ENCODE data around the gene RERE. TPM values are rescaled to one million over a fixed set of nuclear protein-coding genes. Genes with fewer than 3 reads are reported as not detected.
A peak's percentile ranks its signal among the peaks of the same experiment; 100 is the strongest.

The RERE gene
- total RNA-seq, 6 experiments from 2014 or later, result 36.5 to 41.6 (median 37.5) TPM

DNA sequence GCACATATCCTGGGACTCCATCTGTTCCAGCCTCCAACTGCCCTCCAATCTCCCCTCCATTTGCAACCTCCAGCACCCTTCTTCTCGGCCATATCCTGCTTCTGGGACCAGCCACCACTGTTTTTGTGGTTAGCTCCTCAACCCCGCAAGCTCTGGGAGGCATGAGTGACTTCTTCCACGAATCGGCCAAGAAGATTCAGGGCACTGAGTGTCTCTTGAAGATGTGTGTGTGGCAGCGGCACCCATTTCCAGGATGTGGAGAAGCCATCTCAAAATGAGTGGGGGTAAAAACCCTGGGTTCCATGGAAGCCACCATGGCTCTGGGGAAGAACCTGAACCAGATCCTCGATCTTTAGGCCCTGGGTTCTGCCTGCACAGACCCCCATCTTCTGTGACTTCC is 304.9 kb downstream of the RERE start:
- H3K27ac Mint-ChIP-seq, result no peak overlapping the region
- no peaks in the 10 kb centered on the region for H3K9me3 Mint-ChIP-seq
- TF ChIP-seq, protein P1, sequence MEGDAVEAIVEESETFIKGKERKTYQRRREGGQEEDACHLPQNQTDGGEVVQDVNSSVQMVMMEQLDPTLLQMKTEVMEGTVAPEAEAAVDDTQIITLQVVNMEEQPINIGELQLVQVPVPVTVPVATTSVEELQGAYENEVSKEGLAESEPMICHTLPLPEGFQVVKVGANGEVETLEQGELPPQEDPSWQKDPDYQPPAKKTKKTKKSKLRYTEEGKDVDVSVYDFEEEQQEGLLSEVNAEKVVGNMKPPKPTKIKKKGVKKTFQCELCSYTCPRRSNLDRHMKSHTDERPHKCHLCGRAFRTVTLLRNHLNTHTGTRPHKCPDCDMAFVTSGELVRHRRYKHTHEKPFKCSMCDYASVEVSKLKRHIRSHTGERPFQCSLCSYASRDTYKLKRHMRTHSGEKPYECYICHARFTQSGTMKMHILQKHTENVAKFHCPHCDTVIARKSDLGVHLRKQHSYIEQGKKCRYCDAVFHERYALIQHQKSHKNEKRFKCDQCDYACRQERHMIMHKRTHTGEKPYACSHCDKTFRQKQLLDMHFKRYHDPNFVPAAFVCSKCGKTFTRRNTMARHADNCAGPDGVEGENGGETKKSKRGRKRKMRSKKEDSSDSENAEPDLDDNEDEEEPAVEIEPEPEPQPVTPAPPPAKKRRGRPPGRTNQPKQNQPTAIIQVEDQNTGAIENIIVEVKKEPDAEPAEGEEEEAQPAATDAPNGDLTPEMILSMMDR (IDR thresholded peaks at IDR 0.05), result no peak
- no peak overlapping the region for H3K4me3 Mint-ChIP-seq
- H3K4me1 Mint-ChIP-seq (ENCODE audit: low read depth), result peaks cover 46% of the 10 kb centered on the region
- DNase-seq, result no peak
- no peaks in the 10 kb centered on the region for H3K27me3 Mint-ChIP-seq (ENCODE audit: insufficient read depth)
- H3K36me3 Mint-ChIP-seq (ENCODE audit: low read depth), result peaks cover 6% of the 10 kb centered on the region

DNA sequence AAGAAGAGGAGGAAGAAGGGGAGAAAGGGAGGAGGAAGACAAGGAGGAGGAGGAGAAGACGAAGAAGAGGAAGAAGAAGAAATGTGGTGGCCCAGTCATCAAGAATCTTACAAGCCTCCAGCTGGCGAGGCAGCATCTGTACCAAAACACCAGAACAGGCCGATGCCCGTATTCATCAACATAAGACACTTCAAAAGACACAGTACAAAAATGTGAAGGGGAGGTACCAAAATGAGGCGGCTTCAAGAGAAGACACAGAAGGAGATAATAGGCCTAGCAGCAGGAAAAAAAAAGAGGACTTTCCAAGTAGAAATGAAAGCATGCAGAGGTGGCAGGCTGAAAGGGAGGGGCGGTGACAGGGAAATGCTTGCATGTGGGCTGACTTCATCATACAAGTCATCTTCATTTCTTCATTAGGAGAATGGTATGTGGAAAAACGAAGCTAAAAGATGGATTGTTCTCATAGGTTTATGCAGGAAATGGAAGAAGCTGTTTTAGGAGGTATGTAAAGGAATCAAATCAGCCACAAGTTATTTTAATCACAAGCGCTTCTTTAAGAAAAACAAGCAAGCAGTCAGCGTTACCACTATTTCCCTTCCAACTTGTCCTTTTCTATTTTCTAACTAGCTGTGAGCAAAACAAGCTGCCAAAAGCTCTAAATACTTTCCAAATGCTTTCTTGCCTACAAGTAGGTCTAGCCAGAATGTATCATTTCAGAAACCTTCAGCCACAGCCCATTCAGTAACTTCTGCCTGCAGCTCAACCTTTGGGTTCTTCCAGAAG is 307.2 kb downstream of the RERE start:
- H3K4me1 Mint-ChIP-seq (ENCODE audit: low read depth), result peaks cover 32% of the 10 kb centered on the region
- H3K27ac Mint-ChIP-seq, result peak overlapping the region; percentile 87
- TF ChIP-seq, protein P1 (IDR thresholded peaks at IDR 0.05), result no peak
- DNase-seq, result peak; percentile 78
- no peaks in the 10 kb centered on the region for H3K27me3 Mint-ChIP-seq (ENCODE audit: insufficient read depth)
- H3K4me3 Mint-ChIP-seq, result peak overlapping the region; percentile 85
- no peaks in the 10 kb centered on the region for H3K9me3 Mint-ChIP-seq
- H3K36me3 Mint-ChIP-seq (ENCODE audit: low read depth), result peaks cover 11% of the 10 kb centered on the region

DNA sequence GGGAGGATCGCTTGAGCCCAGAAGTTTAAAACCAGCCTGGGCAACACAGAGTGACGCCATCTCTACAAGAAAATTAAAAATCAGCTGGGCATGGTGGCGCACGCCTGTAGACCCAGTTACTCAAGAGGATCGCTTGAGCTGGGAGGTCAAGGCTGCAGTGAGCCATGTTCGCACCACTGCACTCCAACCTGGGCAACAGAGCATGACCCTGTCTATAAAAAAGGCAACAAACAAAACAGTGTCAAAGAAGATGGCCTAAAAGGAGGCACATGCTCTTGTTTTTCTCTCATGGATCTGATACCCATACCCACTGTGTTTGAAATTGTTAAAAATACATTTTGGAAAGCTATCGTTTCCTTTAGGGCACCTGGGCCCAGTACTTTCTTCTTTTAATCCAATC is 307.9 kb downstream of the RERE start:
- peak overlapping the region; percentile 85 for H3K4me3 Mint-ChIP-seq
- no peak for DNase-seq
- TF ChIP-seq, protein P1 (IDR thresholded peaks at IDR 0.05), result no peak
- no peaks in the 10 kb centered on the region for H3K9me3 Mint-ChIP-seq
- H3K27ac Mint-ChIP-seq, result peak overlapping the region; percentile 87
- H3K36me3 Mint-ChIP-seq (ENCODE audit: low read depth), result peaks cover 11% of the 10 kb centered on the region
- no peaks in the 10 kb centered on the region for H3K27me3 Mint-ChIP-seq (ENCODE audit: insufficient read depth)
- H3K4me1 Mint-ChIP-seq (ENCODE audit: low read depth), result peaks cover 32% of the 10 kb centered on the region

DNA sequence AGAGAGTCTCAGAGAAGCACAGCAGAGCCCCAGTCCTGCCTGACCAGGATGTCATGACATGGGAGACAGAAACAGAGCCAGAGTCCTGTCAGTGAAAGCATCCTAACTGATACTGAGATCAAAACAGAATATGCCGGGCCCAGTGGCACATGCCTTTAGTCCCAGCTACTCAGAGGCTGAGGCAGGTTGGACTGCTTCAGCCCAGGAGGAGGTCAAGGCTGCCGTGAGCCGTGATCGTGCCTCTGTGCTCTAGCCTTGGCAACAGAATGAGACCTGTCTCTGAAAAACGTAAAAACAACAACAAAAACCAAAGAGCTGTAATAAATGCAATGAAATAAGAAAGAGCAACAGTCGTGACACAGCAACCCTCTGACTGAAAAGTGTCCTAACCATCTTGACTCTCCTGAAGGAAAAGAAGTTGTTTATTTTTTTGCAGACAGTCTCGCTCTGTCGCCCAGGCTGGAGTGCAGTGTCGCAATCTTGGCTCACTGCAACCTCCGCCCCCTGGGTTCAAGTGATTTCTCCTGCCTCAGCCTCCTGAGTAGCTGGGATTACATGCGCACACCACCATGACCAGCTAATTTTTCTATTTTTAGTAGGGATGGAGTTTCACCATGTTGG is 310.3 kb downstream of the RERE start:
- no peak overlapping the region for H3K4me3 Mint-ChIP-seq
- H3K27ac Mint-ChIP-seq, result no peak overlapping the region
- no peaks in the 10 kb centered on the region for H3K27me3 Mint-ChIP-seq (ENCODE audit: insufficient read depth)
- H3K9me3 Mint-ChIP-seq, result no peaks in the 10 kb centered on the region
- H3K4me1 Mint-ChIP-seq (ENCODE audit: low read depth), result peaks cover 26% of the 10 kb centered on the region
- TF ChIP-seq, protein P1 (IDR thresholded peaks at IDR 0.05), result no peak
- no peak for DNase-seq
- H3K36me3 Mint-ChIP-seq (ENCODE audit: low read depth), result peaks cover 5% of the 10 kb centered on the region; the same call in 1 of the 2 replicates

DNA sequence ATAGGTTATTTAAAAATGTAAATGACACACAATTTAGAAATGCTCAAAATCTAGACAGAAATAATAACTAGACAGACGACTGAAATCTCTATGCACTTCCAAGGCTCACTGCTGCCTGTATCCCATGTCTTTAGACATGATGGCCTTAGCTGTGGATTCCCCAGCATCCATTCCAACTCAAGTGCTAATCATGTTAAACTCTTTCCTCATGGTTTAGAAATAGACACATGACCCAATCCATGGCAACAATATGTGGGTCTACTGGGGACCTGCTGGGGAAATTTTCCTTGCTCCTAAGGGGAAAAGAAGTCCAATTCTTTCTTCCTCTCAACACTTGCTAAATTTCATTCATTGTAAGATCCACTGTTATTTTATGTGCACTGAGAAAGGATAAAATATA is 311.0 kb downstream of the RERE start:
- Mint-ChIP-seq H3K9me3 (no peaks in the 10 kb centered on the region), H3K27ac (no peak overlapping the region), H3K4me1 (ENCODE audit: low read depth) (peaks cover 24% of the 10 kb centered on the region), H3K27me3 (ENCODE audit: insufficient read depth) (no peaks in the 10 kb centered on the region), H3K36me3 (ENCODE audit: low read depth) (peaks cover 5% of the 10 kb centered on the region; the same call in 1 of the 2 replicates), H3K4me3 (no peak overlapping the region)
- TF ChIP-seq, protein P1 (IDR thresholded peaks at IDR 0.05), result no peak
- DNase-seq, result no peak

Measured in HFFc6 (cell line).